ENCODE results near the gene LARP1B.
"Not testable (repeated sequence)": the region's sequence is repeated elsewhere in the genome, so short reads cannot be mapped to it uniquely, and the experiment has no call there.

LARP1B gene

DNA sequence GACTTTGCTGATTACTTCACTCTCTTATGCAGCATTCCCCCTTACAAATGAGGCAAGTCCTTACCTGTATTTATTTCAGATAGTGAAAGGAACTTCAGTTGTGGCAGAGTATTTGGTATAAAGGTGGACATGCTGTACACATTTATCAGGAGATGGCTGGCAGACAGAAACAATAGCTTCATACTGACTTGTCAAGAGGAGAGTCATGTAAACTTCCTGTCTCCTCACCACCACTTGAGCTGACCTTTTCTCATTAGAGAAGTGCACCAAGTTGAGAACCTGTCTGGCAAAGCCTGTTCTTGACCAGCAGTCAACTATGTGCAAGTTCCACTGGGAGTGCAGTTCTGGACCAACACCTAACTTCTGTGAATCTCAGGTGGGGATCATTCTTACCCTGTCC, 80.8 kb downstream of the LARP1B start:
- no peak for DNase-seq

GRCh38 chr4:128145727-128146126, 84.6 kb downstream of the LARP1B start:
- DNase-seq: no peak

DNA sequence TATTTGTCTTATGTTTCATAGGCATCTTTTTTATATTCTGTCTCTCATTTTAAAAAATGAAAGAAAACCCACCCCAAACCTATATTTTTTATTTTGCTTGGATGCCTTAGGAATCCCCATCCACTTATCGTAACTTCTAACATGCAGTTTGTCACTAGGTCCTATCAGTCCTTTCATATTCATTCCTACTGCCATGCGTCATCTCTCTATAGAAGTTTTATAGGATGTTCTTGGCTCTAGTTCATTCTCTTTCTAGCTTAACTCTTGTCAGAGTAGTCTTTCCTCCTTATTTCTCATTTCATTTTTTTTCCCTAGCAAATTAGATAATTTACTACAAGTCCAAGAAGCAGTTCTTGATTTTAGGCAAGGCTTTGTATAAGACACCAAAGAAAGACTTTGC, 92.7 kb downstream of the LARP1B start:
- DNase-seq: no peak

DNA sequence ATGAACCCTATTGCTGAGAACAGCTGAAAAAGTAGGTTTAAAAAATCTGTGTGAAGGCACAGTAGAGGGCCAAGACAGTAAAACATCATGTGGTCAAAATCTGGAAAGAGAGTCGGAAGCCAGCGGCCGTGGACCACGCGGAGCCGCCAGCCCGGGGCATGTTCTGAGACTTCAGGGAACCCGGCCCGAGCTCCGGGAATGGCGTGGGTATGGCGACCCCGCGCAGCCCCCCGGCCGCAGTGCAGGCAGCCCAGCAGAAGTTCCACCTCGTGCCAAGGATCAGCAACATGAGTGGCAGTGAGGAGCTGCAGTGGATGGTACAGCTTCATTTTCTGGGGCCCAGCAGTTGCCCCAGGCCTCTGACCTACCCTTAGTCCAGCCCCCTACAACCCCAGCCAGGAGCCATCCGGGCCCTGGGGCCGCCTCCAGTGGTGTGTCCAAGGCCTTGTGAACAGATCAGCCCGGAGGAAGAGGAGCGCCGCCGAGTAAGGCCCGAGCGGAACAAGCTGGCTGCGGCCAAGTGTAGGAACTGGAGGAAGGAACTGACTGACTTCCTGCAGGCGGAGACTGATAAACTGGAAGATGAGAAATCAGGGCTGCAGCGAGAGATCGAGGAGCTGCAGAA, 94.2 kb downstream of the LARP1B start:
- no peak for DNase-seq

GRCh38 chr4:128155874-128156456, 94.9 kb downstream of the LARP1B start:
- no peak for DNase-seq

- DNase-seq: not testable (repeated sequence)
These were observed 95.4 kb downstream of the LARP1B start for GRCh38 chr4:128156472-128156871.

DNA sequence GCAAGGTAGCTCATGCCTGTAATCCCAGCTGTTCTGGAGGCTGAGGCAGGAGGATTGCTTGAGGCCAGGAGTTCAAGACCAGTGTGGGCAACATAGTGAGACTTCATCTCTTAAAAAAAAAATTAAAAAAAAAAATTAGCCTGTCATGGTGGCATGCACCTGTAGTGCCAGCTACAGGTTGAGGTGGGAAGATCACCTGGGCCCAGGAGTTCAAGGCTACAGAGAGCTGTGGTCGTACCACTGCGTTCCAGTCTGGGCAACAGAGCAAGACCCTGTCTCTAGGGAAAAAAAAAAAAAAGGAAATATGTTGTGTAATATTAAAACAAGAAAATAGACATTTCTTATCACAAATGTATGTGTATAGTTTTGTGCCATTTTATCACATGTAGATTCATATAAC, 97.8 kb downstream of the LARP1B start:
- DNase-seq: no peak

DNA sequence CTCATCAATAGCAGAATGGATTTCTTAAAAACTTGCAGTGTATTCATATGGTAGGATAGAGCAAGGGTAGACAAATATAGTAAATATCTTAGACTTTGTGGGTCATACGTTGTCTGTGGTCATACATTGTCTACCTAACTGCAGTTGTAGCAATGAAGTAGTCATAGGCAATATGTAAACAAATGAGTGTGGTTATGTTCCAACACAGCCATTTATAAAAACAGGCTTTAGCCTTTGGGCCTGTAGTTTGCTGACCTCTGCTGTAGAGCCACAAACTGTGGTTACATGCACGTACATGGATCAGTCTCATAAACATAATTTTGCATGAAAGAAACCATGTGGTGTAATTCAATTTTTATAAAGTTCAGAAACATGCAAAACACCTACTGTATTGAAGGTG, 98.9 kb downstream of the LARP1B start:
- DNase-seq: no peak

GRCh38 chr4:128161138-128161537, 100.0 kb downstream of the LARP1B start:
- DNase-seq: no peak

- no peak for DNase-seq
These were observed 101.3 kb downstream of the LARP1B start for GRCh38 chr4:128162434-128162833.

DNA sequence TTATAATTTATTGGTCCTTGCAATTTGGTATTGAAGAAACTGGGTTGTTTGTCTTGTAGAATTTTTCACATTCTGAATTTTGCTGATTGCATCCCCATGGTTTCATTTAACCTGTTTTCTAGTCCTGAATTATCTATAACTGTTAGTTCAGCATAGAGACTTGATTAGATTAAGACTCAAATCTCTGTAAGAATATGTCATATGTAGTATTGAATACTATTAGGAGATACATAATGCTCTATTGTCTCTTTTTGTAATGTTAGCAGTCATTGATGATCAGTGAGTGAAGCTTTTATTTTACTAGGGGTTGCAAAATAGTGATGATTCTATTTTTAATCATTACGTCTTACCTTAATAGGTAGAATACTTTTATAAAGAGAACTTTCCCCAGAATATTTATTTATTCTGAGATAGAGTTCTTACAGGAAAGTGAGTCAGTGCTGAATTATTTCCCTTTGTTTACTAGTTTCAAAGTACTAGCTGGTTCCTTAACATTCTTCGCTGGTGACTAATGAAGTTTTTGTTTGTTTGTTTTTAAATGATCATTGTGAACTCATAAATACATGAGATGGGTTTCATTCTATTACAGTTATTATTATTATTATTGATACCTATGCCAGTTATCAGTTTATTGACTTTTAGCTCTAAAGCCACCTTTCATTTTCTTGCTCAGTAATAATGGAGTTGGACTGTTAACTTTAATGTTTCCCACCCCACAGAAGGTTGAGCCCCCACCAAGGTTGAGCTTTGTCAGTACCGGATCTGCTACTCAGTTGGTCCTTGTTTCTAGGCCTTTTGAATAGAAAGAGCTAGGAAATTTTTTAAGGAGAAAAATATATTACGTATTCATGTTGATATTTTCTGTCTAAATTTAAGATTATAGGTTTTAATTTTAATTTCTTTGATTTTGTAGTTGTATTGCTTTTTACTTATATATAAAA, 102.3 kb downstream of the LARP1B start:
- DNase-seq: no peak

- DNase-seq: no peak
These were observed 105.9 kb downstream of the LARP1B start for GRCh38 chr4:128166982-128167381.

GRCh38 chr4:128168701-128169100, 107.6 kb downstream of the LARP1B start:
- DNase-seq: no peak

DNA sequence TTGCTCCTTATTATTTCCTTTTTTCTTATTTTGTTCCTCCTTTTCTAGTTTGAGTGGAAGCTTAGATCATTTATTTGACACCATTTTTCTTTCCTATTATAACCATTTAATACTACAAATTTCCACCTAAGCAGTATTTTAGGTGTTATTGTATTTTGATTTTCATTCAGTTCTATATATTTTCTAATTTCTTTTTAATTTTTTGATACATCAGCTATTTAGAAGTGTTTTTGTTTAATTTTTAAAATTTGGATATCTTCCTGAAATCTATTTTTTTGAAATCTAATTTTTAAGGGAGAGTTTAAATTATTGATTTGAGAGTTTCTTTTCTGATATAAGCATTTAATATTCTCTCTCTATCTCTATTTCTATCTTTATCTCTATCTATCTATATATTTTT, 108.1 kb downstream of the LARP1B start:
- no peak for DNase-seq

DNA sequence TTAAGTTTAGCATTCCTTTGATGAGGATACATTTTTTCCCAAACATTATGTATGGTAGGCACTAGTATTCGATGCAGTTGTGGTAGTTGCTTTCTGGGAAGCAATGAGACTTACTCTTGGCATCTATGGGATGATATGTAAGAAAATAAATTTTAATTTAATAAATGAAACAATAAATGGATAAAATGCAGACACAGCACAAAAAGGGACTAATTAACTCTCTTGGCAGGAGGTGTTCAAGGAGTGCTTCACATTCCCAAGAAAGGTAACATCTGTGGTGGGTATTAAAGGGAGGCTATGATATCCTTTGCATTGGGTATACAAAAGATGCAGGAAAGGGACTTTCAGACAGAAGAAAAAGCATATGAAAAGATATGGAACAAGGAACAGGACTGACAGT, 115.5 kb downstream of the LARP1B start:
- DNase-seq: no peak

GRCh38 chr4:128177498-128177897, 116.4 kb downstream of the LARP1B start:
- no peak for DNase-seq

- no peak for DNase-seq
These were observed 125.5 kb downstream of the LARP1B start for GRCh38 chr4:128186623-128187022.

- DNase-seq: peak; percentile 10
These were observed 130.1 kb downstream of the LARP1B start for GRCh38 chr4:128191115-128191781.

DNA sequence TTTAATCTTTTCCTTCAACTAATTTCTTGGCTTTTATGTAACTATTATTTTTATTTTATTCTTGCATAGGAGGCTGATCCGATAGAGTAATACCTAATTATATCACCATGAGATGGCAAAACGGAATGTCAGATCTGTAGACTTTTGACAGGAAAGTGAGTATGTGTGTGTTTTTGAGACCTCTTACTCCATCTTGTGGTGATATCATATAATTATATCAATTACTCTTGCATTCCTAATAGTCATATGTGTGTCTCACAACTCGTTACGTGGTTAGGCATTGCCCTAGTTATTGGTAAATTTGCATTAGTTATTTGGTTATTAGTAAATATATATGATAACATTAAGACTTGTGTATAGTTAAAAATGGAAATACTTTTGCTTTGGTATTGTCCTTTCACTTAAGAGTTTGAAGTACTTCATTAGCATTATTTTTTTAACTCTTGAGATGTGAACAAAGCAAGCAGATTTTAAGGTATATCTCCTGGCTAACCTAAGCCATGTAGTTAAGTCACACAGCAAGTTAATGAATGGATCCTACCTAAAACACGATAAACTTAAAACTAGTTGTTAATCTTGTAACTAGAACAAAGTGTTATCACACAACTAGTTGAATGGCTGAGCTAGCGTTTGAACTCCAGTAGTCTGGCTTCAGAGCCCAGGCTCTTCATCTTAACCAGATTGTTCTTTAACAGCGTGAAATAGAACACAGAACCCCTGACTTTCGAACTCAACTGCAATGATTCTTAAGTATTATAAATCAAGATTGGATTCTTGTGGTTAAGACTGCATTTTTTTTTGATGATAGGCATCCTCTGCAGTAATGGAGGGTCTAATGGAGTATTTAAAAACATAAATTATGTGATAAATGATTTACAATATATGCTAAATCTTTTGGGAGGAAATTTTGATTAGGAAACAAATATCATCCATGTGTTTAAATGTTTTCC, 159.4 kb downstream of the LARP1B start:
- DNase-seq: no peak

DNA sequence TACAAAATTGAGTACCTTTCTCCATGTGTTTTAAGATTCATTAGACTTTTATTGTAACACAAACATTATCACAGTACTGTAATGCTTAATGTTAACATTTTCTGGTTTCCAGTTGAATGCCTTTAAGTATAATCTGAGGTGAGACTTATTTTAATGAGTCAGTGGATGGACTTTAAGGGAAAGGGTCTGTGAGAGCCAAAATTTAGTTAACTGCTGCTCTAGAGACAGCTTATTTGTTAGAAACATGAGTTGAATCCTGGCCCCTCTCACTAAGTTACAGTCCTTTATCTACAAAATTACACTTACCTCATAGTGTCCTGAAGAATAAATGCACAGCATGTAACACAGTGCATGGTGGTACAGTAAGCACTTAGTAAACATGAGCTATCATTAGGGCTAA, 160.5 kb downstream of the LARP1B start:
- DNase-seq: no peak

DNA sequence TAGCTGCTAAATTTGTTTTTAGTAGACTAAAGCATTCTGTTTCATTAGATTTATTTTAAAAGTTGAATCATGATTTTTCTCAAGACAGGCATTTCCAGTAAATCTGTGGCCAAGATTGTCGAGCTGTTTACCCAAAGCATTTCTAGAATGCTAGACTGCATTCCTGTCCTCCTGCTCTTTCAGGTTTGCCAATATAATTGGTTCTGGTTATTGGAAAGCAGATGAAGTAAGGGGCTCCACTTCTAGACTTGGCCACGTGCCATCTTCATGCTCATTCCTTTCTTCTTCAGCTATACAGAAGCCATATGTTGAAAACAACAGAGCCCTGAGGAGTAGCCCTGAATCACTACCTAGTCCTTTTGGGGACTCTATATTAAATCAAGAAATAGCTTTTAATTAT, 164.0 kb downstream of the LARP1B start:
- DNase-seq: no peak

GRCh38 chr4:128227991-128228571, 167.0 kb downstream of the LARP1B start:
- peak; percentile 62 for DNase-seq

Measured in NCI-H510A (cell line).